HG03139 (cell line): ENCODE measurements around the gene SEPTIN5.

Experiments
- ATAC-seq: cut with Tn5 transposase; IDR thresholded peaks from one replicate; pipeline ENCODE4 v1.9.1; 2021; ENCODE audit not compliant: unreplicated experiment

Gene SEPTIN5

DNA sequence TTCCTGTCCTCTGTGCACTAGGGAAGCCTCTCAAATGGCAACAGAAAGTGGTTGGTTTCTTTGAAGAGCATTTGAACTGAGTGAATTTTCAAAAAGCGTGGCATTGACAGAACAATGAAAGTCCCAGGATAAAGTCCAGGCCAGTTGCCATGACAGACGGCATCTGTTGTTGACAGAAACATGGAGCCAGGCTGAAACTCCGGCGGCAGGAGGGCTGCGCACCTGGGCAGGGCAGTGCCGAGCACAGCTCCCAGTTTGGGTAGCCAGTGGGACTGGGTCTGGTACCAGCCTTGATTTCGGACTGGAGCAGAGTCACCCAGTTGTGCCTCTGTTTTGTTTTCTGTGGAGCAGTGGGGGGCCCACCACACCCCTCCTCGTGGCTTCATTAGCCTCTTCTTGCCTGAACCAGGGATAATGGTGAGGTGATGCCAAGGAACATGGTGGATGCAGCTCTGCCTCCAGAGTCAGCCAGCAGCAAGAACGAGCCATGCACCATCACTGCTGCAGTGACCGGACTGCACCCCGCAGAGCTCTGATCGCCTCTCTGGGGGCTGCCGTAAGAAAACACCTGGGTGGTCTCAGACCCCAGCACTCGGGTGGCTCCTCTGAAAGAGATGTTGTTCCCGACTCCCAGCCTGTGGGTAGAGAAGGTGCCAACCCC, 9.8 kb upstream of the SEPTIN5 start:
- ATAC-seq, result no peak

DNA sequence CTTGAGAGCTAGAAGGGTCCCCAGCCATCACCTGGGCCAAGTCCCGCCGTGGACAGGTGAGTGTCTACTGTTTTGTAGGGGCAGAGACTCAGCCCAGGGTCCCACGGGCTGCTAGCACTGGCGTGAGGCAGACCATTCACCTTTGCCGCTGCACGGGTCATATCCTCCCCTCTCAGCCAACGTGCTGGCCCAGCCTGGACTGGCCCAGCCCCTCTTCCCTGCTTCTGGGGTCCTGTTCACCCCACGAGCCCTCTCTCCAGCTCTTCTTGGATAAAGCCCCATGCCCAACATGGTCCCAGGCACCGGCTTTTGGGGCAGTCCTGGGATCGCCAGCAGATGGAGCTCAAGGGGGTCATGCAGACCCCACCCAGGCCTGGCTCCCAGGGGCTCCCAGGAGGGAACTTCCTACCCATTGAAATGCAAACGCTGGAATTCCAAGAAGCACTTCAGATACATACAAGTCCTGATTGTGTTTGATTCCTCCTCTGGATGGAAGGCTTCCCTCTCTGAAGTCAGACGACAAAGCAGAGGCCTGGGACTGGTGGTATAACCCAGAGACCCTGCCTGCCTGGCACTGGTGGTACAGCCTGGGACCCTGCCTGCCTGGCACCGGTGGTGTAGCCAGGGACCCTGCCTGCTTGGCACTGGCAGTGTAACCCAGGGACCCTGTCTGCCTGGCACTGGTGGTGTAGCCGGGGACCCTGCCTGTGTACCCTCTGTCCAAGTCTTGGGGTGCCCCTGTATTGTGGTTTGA, 8.9 kb upstream of the SEPTIN5 start:
- ATAC-seq, result no peak

DNA sequence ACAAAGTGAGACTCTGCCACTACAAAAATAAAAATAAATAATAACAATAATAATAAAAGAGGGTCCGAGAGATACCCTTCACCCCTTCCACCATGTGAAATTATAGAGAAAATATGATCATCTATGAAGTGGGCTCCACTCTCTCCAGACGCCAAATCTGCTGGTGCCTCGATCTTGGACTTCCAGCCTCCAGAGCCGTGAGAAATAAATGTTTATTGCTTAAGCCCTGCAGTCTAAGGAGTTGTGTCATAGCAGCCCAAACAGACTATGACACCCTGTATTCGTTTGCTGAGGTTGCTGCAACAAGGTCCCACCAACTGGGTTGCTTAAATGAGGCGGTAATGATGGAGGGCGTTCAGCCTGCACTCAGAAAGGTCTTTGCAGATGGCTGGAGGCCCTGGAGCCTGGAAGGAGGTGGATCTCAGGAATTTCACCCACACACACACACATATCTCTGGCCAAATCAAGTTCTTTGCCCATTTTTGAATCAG, 7.6 kb upstream of the SEPTIN5 start:
- ATAC-seq, result no peak

GRCh38 chr22:19707347-19708290, 6.7 kb upstream of the SEPTIN5 start:
- ATAC-seq, result no peak

DNA sequence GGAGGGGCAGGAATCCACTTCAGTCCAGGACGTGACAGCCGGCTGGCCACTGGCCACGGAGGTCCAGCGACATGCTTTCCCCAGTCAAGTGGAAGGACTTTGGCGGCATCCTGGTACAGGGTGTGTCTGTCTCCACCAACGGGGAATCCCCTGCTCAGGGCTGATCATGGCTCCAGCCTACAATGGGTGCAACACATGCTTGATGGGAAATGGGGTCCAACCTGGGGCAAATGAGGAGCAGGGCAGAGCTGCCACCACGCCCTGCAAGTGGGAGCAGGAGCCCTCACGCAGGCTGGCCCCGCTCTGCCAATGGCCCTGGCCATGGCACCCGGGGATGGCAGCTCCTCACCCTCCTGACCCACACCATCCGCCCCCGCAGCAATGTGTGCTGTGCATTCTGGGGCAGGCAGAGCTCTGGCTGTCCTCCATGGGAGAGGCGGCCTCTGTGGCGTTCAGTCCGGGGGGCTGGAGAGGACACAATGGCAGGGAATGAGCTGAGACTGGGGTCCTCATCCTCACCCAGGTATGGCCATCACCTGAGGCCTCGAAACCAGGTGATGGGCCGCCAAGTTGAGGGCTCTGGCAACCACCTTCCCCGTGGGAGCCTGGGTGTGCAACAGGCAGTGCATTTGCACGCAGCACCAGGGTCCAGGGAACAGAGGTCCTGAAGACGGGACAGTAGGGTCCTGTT, 5.8 kb upstream of the SEPTIN5 start:
- ATAC-seq, result no peak

GRCh38 chr22:19709063-19709769, 5.1 kb upstream of the SEPTIN5 start:
- ATAC-seq, result no peak

DNA sequence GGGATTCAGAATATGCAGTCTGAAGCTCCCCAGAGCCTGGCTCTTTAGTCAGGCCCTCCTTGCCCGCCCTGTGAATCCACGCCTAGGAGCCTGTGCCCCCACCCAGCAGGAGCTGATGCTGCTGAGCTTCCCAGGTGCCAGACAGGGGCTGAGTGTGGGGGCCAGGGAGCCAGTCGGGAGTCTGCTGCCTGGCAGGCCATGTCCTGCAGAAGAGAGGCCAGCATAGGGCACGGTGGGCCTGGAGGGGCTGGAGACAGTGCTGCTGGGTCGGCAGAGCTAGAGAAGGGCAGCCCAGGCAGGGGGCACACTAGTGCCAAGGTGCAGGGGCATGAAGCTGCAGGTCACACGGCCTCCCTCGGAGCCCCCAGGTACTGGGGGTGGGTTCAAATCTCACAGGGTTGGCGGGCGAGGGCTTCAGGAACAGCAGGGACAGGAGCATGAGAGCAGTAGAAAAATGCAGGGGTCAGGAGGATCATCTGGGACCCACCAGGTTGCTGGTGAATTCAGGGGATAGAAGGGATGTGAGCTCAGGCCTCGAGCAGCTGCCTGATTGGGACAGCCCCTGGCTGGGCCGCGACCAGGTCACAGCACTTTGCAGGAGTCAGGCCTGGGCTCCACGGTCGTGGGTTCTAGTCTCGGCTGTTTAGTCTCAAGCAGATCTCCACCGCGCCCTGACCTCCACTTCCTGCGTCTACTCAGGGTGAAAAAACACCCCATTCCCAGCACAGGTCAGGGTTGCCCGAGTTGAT, 4.1 kb upstream of the SEPTIN5 start:
- ATAC-seq, result no peak

DNA sequence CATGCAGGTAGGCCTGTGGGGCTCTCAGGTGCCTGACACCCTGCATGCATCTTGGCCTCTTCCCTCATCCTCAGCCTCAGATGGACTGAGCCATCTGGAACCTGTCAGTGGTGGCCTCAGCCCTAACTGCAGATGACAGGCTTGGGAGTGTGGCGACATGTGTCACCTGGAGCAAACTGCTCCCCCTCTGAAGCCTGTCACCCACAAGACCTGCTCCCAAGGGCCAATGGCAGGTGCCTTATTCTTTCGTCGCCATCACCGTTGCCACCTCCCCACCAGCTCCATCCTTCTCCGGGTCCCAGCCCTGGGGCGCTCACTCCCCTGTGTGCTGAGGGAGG, 3.6 kb upstream of the SEPTIN5 start:
- ATAC-seq, result no peak

DNA sequence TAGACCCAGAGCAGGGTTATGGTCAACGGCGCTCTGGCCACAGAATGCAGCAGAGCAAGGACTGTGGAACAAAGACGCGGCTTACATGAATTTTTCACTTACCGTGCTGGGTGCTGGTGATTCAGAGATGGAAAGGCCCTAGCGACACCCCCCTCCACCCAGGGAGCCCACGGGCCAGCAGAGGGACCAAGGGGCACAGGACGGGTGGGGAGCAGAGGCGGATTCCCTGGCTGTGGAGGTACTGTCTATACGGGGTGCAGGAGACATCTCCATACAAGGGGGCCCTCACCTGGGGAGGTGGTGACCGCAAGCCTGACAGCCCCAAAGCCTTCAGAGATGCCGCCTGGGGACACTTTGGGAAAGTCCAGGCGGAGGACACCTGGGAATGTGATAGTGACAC, 1.1 kb upstream of the SEPTIN5 start:
- ATAC-seq, result no peak

- ATAC-seq, result no peak
Observed at GRCh38 chr22:19713650-19714311, 522 bp upstream of the SEPTIN5 start.

DNA sequence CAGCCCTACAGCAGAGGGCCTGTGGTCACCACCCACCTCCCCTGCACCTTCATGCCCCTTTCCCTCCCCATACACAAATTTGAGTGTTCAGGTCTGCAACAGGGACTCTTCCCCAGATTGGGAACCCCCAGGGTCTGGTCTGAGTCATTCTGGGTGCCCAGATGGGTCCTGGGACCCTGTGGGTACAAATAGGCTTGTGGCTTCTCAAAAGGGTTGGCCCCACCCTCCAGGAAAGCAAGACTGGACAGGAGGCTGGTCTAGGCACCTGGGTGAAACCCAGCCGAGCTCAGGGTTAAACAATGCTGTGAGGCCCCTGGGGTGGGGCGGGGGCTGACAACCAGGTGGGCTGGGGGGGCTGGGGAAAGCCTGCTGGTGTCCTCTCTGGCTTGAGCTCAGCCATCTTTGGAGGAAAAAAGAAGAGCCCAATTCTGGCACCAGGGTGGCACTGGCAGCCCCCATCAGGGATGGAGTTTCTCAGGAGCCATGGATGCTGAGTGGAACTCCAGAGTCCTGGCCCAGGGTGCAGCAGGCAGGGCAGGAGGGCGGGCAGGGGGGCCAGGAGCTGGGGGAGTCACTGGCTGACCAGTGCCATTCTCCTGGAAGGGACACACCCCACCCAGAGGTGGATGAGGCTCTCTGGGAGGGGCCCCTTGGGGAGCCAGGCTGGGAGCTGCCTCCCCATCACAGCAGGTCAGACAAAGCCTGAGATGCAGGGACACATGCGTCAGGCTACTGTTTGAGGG, 1.1 kb downstream of the SEPTIN5 start:
- no peak for ATAC-seq

DNA sequence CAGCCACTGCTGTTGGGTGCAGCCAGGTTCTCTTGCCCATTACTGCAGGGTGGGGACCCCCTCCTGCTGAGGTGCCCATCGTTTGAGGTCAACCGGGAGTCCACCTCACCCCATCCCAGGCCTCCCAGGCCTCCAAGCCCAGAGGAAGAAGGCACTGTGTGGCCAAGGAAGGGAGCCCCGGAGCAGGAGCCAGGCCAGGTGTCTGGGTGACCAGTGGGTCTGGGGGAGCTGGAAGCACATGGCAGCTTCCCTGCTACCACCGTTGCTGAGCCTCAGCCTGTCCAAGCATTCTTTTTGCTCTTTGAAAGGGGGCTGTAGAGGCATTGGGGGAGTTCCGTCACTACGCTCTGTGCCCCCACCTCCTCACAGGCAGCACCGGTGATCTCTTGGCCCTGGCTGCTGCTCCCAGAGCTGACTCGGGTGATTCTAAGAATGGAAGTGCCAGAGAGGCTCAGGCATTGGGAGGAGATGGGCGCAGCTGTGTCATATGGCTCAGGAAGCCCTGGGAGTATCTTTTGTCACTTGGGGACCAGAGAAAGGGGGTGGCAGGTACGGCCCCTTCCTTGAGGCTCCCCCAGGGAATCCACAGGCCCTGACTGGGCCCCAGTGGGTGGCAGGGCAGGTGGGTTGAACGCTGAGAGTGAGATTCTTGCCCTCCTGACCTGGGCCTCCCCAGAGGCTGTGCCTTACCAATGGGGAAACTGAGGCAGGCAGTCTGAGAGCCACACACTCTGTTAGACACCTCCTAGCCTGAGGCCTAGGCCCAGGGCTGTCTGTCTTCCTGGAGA, 1.9 kb downstream of the SEPTIN5 start:
- ATAC-seq, result no peak

DNA sequence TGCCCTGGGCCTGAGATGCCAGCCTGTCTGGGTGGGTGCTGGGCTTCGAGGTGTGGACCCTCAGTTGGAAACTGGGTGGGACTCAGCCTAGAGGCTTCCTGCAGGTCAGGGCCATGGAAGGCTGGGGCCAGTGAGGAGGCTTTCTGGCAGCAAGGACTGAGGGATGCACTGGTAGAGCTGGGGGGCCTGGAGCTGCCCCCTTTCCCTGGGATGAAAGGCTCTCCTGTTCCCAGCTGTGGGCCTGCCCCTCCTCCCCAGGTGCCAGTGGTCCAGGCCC, 2.5 kb downstream of the SEPTIN5 start:
- ATAC-seq, result no peak

DNA sequence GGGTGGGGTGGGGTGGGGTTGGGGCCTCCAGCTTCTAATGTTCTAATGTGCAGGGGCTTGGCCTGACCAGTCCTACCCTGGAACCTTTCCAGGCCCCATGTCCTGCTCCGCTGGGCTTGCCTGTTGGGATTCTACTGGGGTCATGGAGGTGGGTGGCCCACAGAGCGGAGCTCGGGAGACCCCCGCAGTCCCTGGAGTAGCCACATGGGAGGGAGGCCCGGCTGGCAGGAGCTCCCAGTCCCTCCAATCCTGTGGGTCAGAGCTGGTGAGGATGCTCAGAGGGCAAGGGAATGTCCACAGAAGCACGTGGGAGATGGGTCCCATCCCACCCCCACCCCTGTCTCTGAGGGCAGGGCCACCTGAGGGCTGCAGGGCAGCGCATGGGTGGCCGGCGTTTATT, 2.9 kb downstream of the SEPTIN5 start:
- ATAC-seq, result no peak

DNA sequence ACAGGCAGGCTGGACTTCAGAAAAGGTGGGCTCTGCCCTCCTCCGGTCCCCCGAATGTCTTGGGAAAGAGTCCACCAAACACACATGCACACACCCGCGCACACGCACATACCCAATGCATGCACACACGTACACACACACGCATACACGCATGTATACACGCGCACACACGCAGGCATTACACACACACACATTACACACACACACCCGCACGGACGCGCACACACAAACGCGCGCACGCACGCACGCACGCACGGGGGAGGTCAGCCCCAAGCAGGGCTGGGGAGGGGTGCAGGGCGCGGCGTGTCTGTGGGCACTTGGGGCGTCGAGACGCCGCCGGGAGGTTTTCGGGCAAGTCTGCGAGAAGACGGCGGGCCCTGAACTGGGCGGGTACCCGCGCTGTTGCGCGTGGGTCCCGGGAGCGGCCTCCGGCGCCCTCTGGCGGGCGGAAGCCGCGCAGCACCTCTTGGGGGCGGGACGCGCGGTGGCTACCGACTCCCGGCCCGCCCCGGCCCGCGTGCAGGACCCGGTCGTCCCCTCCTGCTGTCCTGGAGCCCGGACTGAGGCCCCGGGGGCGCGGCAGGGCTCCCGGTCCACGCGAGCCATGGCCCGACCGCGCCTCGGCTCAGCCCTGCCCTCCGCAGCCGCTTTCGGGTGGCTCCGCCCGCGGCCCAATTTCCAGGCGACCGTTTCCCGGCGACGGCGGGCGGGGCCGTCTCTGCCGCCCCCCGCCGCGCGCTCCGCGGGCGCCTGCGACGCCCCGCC, 3.6 kb downstream of the SEPTIN5 start:
- no peak for ATAC-seq

- no peak for ATAC-seq
Observed at GRCh38 chr22:19718456-19719049, 4.2 kb downstream of the SEPTIN5 start.

GRCh38 chr22:19719050-19719482, 4.8 kb downstream of the SEPTIN5 start:
- no peak for ATAC-seq
